ENCODE measurements around the gene PLVAP. TPM values are rescaled to one million over a fixed set of nuclear protein-coding genes. Genes with fewer than 3 reads are reported as not detected.
"Not testable (repeated sequence)": the region's sequence is repeated elsewhere in the genome, so short reads cannot be mapped to it uniquely, and the experiment has no call there.

Gene PLVAP
- total RNA-seq, 1 donor from 2014 or later: 74.9 TPM

GRCh38 chr19:17370026-17370587 lies 7.0 kb downstream of the PLVAP start:
- Histone ChIP-seq H3K36me3 (no peaks in the 10 kb centered on the region), H3K9me3 (no peaks in the 10 kb centered on the region), H3K27ac (no peak overlapping the region), H3K27me3 (no peaks in the 10 kb centered on the region), H3K4me1 (no peaks in the 10 kb centered on the region), H3K4me3 (no peak overlapping the region)
- DNase-seq (ENCODE audit: extremely low spot score in 2 of 2): no peak
- no peak for TF ChIP-seq CTCF (IDR thresholded peaks at IDR 0.05)
- TF ChIP-seq POLR2AphosphoS5 (IDR thresholded peaks at IDR 0.05; ENCODE audit: insufficient read depth in 1 of 2, low read depth in 1 of 2): no peak
- intact Hi-C loops (cut with DNase I): no loop called here

- no peaks in the 10 kb centered on the region for H3K9me3 ChIP-seq
- no peaks in the 10 kb centered on the region for H3K36me3 ChIP-seq
- intact Hi-C loops (cut with DNase I): no loop called here
- DNase-seq (ENCODE audit: extremely low spot score in 2 of 2): no peak
- H3K27me3 ChIP-seq: no peaks in the 10 kb centered on the region
- H3K4me3 ChIP-seq: no peak overlapping the region
- no peak overlapping the region for H3K27ac ChIP-seq
- no peak for TF ChIP-seq POLR2AphosphoS5 (IDR thresholded peaks at IDR 0.05; ENCODE audit: insufficient read depth in 1 of 2, low read depth in 1 of 2)
- no peaks in the 10 kb centered on the region for H3K4me1 ChIP-seq
Measured at GRCh38 chr19:17365361-17365760, 11.8 kb downstream of the PLVAP start.

GRCh38 chr19:17363852-17364605 lies 13.1 kb downstream of the PLVAP start:
- H3K4me1 ChIP-seq; H3K36me3 ChIP-seq; intact Hi-C loops (cut with DNase I); H3K9me3 ChIP-seq; DNase-seq (ENCODE audit: extremely low spot score in 2 of 2); H3K27me3 ChIP-seq; H3K4me3 ChIP-seq; H3K27ac ChIP-seq: not testable (repeated sequence)

- no peaks in the 10 kb centered on the region for H3K4me1 ChIP-seq
- no peaks in the 10 kb centered on the region for H3K36me3 ChIP-seq
- no peak for TF ChIP-seq CTCF (IDR thresholded peaks at IDR 0.05)
- TF ChIP-seq POLR2A (IDR thresholded peaks at IDR 0.05): no peak
- no peak for TF ChIP-seq POLR2AphosphoS5 (IDR thresholded peaks at IDR 0.05; ENCODE audit: insufficient read depth in 1 of 2, low read depth in 1 of 2)
- H3K9me3 ChIP-seq: no peaks in the 10 kb centered on the region
- no peak for DNase-seq (ENCODE audit: extremely low spot score in 2 of 2)
- no peaks in the 10 kb centered on the region for H3K27me3 ChIP-seq
- H3K27ac ChIP-seq: no peak overlapping the region
- intact Hi-C loops (cut with DNase I): no loop called here
- no peak overlapping the region for H3K4me3 ChIP-seq
Measured at GRCh38 chr19:17359905-17360800, 17.0 kb downstream of the PLVAP start.

- Histone ChIP-seq H3K9me3 (no peaks in the 10 kb centered on the region), H3K27me3 (no peaks in the 10 kb centered on the region), H3K27ac (no peak overlapping the region), H3K4me3 (no peak overlapping the region), H3K4me1 (no peaks in the 10 kb centered on the region), H3K36me3 (no peaks in the 10 kb centered on the region)
- TF ChIP-seq POLR2AphosphoS5 (IDR thresholded peaks at IDR 0.05; ENCODE audit: insufficient read depth in 1 of 2, low read depth in 1 of 2) (peak; percentile 33 to 49), POLR2A (IDR thresholded peaks at IDR 0.05) (no peak)
- DNase-seq (ENCODE audit: extremely low spot score in 2 of 2): no peak
- intact Hi-C loops (cut with DNase I): no loop called here
Measured at GRCh38 chr19:17358395-17358794, 18.7 kb downstream of the PLVAP start.

DNA sequence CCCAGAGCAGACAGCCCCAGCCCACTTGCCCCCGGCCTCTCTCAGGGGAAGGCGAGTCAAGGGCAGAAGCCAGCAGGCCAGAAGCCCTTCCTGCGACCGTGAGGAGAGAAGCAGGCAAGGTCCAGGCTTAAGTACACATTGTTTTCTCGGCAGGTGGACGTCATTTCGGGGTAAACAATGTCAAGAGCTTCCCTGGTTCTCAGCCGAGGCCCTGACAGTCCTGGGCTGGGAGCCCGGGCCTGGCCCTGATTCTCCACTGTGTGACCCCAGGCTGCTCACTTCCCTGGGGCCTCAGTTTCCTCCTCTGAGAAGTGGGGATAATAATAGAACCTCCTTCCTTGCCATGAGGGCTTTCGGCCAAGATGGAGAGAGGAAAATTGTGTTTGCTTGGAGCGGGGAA lies 19.4 kb downstream of the PLVAP start:
- Histone ChIP-seq H3K9me3 (no peaks in the 10 kb centered on the region), H3K4me3 (no peak overlapping the region), H3K27me3 (no peaks in the 10 kb centered on the region), H3K27ac (no peak overlapping the region), H3K36me3 (no peaks in the 10 kb centered on the region), H3K4me1 (peaks cover 7% of the 10 kb centered on the region)
- TF ChIP-seq CTCF (IDR thresholded peaks at IDR 0.05) (no peak), POLR2A (IDR thresholded peaks at IDR 0.05) (no peak), POLR2AphosphoS5 (IDR thresholded peaks at IDR 0.05; ENCODE audit: insufficient read depth in 1 of 2, low read depth in 1 of 2) (no peak)
- intact Hi-C loops (cut with DNase I): no loop called here
- no peak for DNase-seq (ENCODE audit: extremely low spot score in 2 of 2)

Measured in vagina (tissue), 2 donors.